Neural cell (in vitro differentiated cells): ENCODE results near the gene ACTR1B. TPM values are rescaled to one million over a fixed set of nuclear protein-coding genes. Genes with fewer than 3 reads are reported as not detected.
"Not testable (repeated sequence)": the region's sequence is repeated elsewhere in the genome, so short reads cannot be mapped to it uniquely, and the experiment has no call there.

Source experiments
- H2AFZ ChIP-seq: fragments of 200-600, 300-800 bp; sonication (generic), shearing (Covaris generic); 2 replicates; pipeline ENCODE4 v1.6.0; 2014; ENCODE audit warnings: low read depth, mild to moderate bottlenecking, antibody characterized with exemption, low read length, moderate library complexity
- H3F3A ChIP-seq: fragments of 200-600 bp; shearing (Covaris generic); 2 replicates; pipeline ENCODE4 v1.6.1; 2016; ENCODE audit warnings: mild to moderate bottlenecking, moderate library complexity, mixed read lengths, antibody characterized with exemption, low read length; ENCODE audit not compliant: insufficient read depth, poor library complexity, severe bottlenecking
- H3K27ac ChIP-seq: fragments of 200-600, 300-800 bp; sonication (generic), shearing (Covaris generic); 2 replicates; pipeline ENCODE4 v1.5.1; 2014; ENCODE audit warnings: mild to moderate bottlenecking, low read length, moderate library complexity
- H3K27me3 ChIP-seq: fragments of 300-800, 200-600 bp; sonication (generic), shearing (Covaris generic); 2 replicates; pipeline ENCODE4 v1.6.0; 2014; ENCODE audit warnings: mild to moderate bottlenecking, low read depth, low read length, moderate library complexity; ENCODE audit not compliant: insufficient read depth
- H3K36me3 ChIP-seq: fragments of 300-800, 200-600 bp; sonication (generic), shearing (Covaris generic); 2 replicates; pipeline ENCODE4 v1.5.1; 2014; ENCODE audit warnings: mild to moderate bottlenecking, antibody characterized with exemption, low read length, moderate library complexity; ENCODE audit not compliant: insufficient read depth
- H3K4me2 ChIP-seq: fragments of 300-800, 200-600 bp; sonication (generic), shearing (Covaris generic); 2 replicates; pipeline ENCODE4 v1.6.0; 2014; ENCODE audit warnings: mild to moderate bottlenecking, low read length
- H3K4me3 ChIP-seq: fragments of 300-800, 200-600 bp; sonication (generic), shearing (Covaris generic); 2 replicates; pipeline ENCODE4 v1.5.1; 2014; ENCODE audit warnings: mild to moderate bottlenecking, low read length, moderate library complexity
- H3K79me2 ChIP-seq: fragments of 200-600 bp; shearing (Covaris generic); replicated peaks from 2 replicates; pipeline ENCODE4 v1.6.0; 2014; ENCODE audit warnings: mild to moderate bottlenecking, low read length, moderate library complexity; ENCODE audit not compliant: insufficient read depth
- H3K9ac ChIP-seq: fragments of 300-800, 200-600 bp; sonication (generic), shearing (Covaris generic); 2 replicates; pipeline ENCODE4 v1.6.1; 2016; ENCODE audit warnings: mild to moderate bottlenecking, low read length, mixed read lengths
- H3K9me2 ChIP-seq: fragments of 200-600 bp; shearing (Covaris generic); 2 replicates; pipeline ENCODE4 v1.6.1; 2016; ENCODE audit warnings: mild to moderate bottlenecking, low read length, mixed read lengths; ENCODE audit not compliant: insufficient read depth
- H3K9me3 ChIP-seq: fragments of 200-600, 300-800 bp; sonication (generic), shearing (Covaris generic); 2 replicates; pipeline ENCODE4 v1.6.1; 2016; ENCODE audit warnings: mild to moderate bottlenecking, mixed run types, low read length, moderate library complexity, mixed read lengths
- H4K20me1 ChIP-seq: fragments of 200-600 bp; shearing (Covaris generic); 2 replicates; pipeline ENCODE4 v1.6.1; 2016; ENCODE audit warnings: mild to moderate bottlenecking, mixed run types; ENCODE audit not compliant: insufficient read depth
- CTCF ChIP-seq: fragments of 450-650 bp; IDR thresholded peaks from 2 replicates; pipeline ENCODE4 v1.5.1; 2014; ENCODE audit warnings: antibody characterized with exemption, mild to moderate bottlenecking, moderate library complexity; ENCODE audit not compliant: poor library complexity, severe bottlenecking
- EP300 ChIP-seq: fragments of 450-650 bp; conservative IDR thresholded peaks from 2 replicates; pipeline ENCODE4 v1.6.1; 2014; ENCODE audit warnings: antibody characterized with exemption, mild to moderate bottlenecking, moderate library complexity; ENCODE audit not compliant: poor library complexity, severe bottlenecking
- EZH2 ChIP-seq: fragments of 200-600, 300-800 bp; shearing (Covaris generic), sonication (generic); IDR thresholded peaks from 2 replicates; pipeline ENCODE4 v1.6.1; 2014; ENCODE audit warnings: antibody characterized with exemption, low read length, borderline replicate concordance, mild to moderate bottlenecking; ENCODE audit not compliant: insufficient read depth, poor library complexity, severe bottlenecking
- MXI1 ChIP-seq: fragments of 450-650 bp; conservative IDR thresholded peaks from 2 replicates; pipeline ENCODE4 v1.6.1; 2014; ENCODE audit warnings: antibody characterized with exemption, mild to moderate bottlenecking; ENCODE audit not compliant: poor library complexity, severe bottlenecking
- POLR2AphosphoS5 ChIP-seq: IDR thresholded peaks from 2 replicates; pipeline ENCODE4 v1.6.1; 2012
- RAD21 ChIP-seq: fragments of 450-650 bp; conservative IDR thresholded peaks from 2 replicates; pipeline ENCODE4 v1.6.1; 2014; ENCODE audit warnings: antibody characterized with exemption, mild to moderate bottlenecking, moderate library complexity
- REST ChIP-seq: IDR thresholded peaks from 2 replicates; pipeline ENCODE4 v1.6.1; 2012; ENCODE audit warnings: borderline replicate concordance
- SMC3 ChIP-seq: fragments of 450-650 bp; conservative IDR thresholded peaks from 2 replicates; pipeline ENCODE4 v1.6.1; 2014; ENCODE audit warnings: antibody characterized with exemption, mild to moderate bottlenecking, moderate library complexity; ENCODE audit not compliant: poor library complexity
- TAF1 ChIP-seq: IDR thresholded peaks from 2 replicates; pipeline ENCODE4 v1.6.1; 2012; ENCODE audit warnings: low read depth
- polyA plus RNA-seq: library from polyadenylated mRNA; depleted of rRNA; stranded (reverse); fragments of >200 nt; gene quantifications from 2 replicates; pipeline ENCODE4 v1.2.3, GENCODE V29; 2014

Gene ACTR1B
- polyA plus RNA-seq, 1 donor from 2014 or later, result 138 TPM

- Histone ChIP-seq H2AFZ (peak overlapping the region; percentile 98), H3K27me3 (no peaks in the 10 kb centered on the region), H3K36me3 (no peaks in the 10 kb centered on the region), H3F3A (no peaks in the 10 kb centered on the region), H3K79me2 (peaks cover 16% of the 10 kb centered on the region), H3K27ac (peak overlapping the region; percentile 77), H4K20me1 (no peaks in the 10 kb centered on the region), H3K4me3 (peak overlapping the region; percentile 89), H3K9ac (peak overlapping the region; percentile 89), H3K9me3 (no peaks in the 10 kb centered on the region), H3K9me2 (no peaks in the 10 kb centered on the region), H3K4me2 (peak overlapping the region; percentile 94)
- no peak for TF ChIP-seq MXI1
- no peak for TF ChIP-seq REST
- no peak for TF ChIP-seq EZH2
- no peak for TF ChIP-seq EP300
- TF ChIP-seq CTCF, result no peak
- TF ChIP-seq TAF1, result no peak
- TF ChIP-seq POLR2AphosphoS5, result no peak
- TF ChIP-seq RAD21, result no peak
These were observed 18.6 kb downstream of the ACTR1B start for GRCh38 chr2:97645112-97645694.

- Histone ChIP-seq H2AFZ (no peak overlapping the region), H3K79me2 (peaks cover 16% of the 10 kb centered on the region), H3K27me3 (no peaks in the 10 kb centered on the region), H3K4me2 (no peak overlapping the region), H3K36me3 (no peaks in the 10 kb centered on the region), H3K27ac (no peak overlapping the region), H3K9me3 (no peaks in the 10 kb centered on the region), H3F3A (no peaks in the 10 kb centered on the region), H3K9me2 (no peaks in the 10 kb centered on the region), H4K20me1 (no peaks in the 10 kb centered on the region), H3K9ac (no peak overlapping the region), H3K4me3 (no peak overlapping the region)
- no peak for TF ChIP-seq EP300
- TF ChIP-seq SMC3, result no peak
- TF ChIP-seq TAF1, result no peak
- no peak for TF ChIP-seq POLR2AphosphoS5
- TF ChIP-seq RAD21, result no peak
- no peak for TF ChIP-seq MXI1
- no peak for TF ChIP-seq REST
These were observed 19.7 kb downstream of the ACTR1B start for GRCh38 chr2:97644023-97644717.

- H3K9ac ChIP-seq, H3K36me3 ChIP-seq, H3K27ac ChIP-seq, H2AFZ ChIP-seq, H4K20me1 ChIP-seq, H3K9me3 ChIP-seq, H3F3A ChIP-seq, H3K9me2 ChIP-seq, H3K79me2 ChIP-seq, H3K4me2 ChIP-seq, H3K27me3 ChIP-seq, H3K4me3 ChIP-seq: not testable (repeated sequence)
These were observed 37.8 kb downstream of the ACTR1B start for GRCh38 chr2:97626049-97626430.
